ENCODE data around the gene BRF1.

DNA sequence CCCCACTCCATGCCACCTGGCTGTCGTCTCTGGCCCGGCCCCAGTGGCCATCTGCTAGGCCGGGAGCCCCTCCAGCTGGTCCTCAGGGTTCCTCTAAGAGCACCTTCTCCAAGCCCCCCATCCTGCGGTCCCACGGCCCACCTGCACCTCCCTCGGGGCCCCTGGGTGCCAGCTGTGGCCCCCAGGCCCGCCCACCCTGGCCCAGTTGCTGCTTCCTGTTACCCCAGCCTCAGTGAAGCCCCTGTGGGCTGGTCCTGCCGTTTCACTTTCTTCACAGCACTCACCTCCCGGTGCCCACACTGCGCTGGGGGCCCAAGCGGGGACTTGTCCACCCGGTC lies 92.1 kb downstream of the BRF1 start:
- no peak for TF ChIP-seq EZH2 (IDR thresholded peaks at IDR 0.05)
- TF ChIP-seq POLR2AphosphoS5 (IDR thresholded peaks at IDR 0.05; ENCODE audit: borderline replicate concordance, low read depth, low read length) = no peak
- TF ChIP-seq FOXP2 (optimal IDR thresholded peaks at IDR 0.05; ENCODE audit: control extremely low read depth, extremely low read length, insufficient read depth) = no peak

Measured in SK-N-MC (cell line).